ENCODE measurements around the gene ZNF516. TPM values are rescaled to one million over a fixed set of nuclear protein-coding genes. Genes with fewer than 3 reads are reported as not detected.

The ZNF516 gene
- total and polyA plus RNA-seq, 2 of the 13 experiments (the other 11 are each of a cell fraction or from before 2014, with no cell fraction given): 16.6 to 18.7 TPM

GRCh38 chr18:76456823-76457222 is 38.2 kb downstream of the ZNF516 start (continued):
- TF ChIP-seq CSRNP1 (CRISPR knock-in tag; IDR thresholded peaks at IDR 0.05) (no peak), JUN (CRISPR knock-in tag; IDR thresholded peaks at IDR 0.05) (no peak)

GRCh38 chr18:76456018-76456750 is 38.9 kb downstream of the ZNF516 start:
- Histone ChIP-seq H4K20me1 (ENCODE audit: insufficient read depth, low read length) (peaks cover 89% of the 10 kb centered on the region), H3K27ac (ENCODE audit: extremely low read length, insufficient read depth, low read length) (no peak overlapping the region), H3K36me3 (replicated peaks in 1 of 2; ENCODE audit: control insufficient read depth in 1 of 2, insufficient read depth in 2 of 2, low read length in 2 of 2) (peaks cover 1 to 22% of the 10 kb centered on the region in 2 experiments; a peak in 4 of 5 replicates), H3K27me3 (ENCODE audit: control insufficient read depth in 1 of 2, insufficient read depth in 2 of 2, low read length in 2 of 2) (no peaks in the 10 kb centered on the region), H3K4me1 (ENCODE audit: insufficient read depth, low read length) (peaks cover 55% of the 10 kb centered on the region), H3K9ac (ENCODE audit: insufficient read depth, low read depth, low read length) (no peak overlapping the region), H3K79me2 (ENCODE audit: insufficient read depth, low read length) (peaks cover 99% of the 10 kb centered on the region), H2AFZ (ENCODE audit: low read length) (no peak overlapping the region), H3K4me3 (replicated peaks in 1 of 3; ENCODE audit: insufficient read depth in 1 of 3, low read depth in 2 of 3, low read length in 3 of 3) (no peak overlapping the region), H3K4me2 (ENCODE audit: low read depth, low read length) (no peak overlapping the region), H3K9me3 (ENCODE audit: low read length) (no peaks in the 10 kb centered on the region)
- FAIRE-seq (no peak), ATAC-seq (no peak), DNase-seq (ENCODE audit: low spot score) (no peak)
- POLR2A ChIA-PET: no interaction called here
- no peak for TF ChIP-seq NFE2 (CRISPR knock-in tag; IDR thresholded peaks at IDR 0.05)
- TF ChIP-seq ZNF460 (CRISPR knock-in tag; IDR thresholded peaks at IDR 0.05; ENCODE audit: borderline replicate concordance): no peak
- no peak for TF ChIP-seq ZBTB14 (CRISPR knock-in tag; IDR thresholded peaks at IDR 0.05)
- no peak for TF ChIP-seq PITX1 (CRISPR knock-in tag; IDR thresholded peaks at IDR 0.05)
- no peak for TF ChIP-seq ZNF292 (CRISPR knock-in tag; IDR thresholded peaks at IDR 0.05; ENCODE audit: borderline replicate concordance, low read depth)
- no peak for TF ChIP-seq TEAD3 (CRISPR knock-in tag; optimal IDR thresholded peaks at IDR 0.05; ENCODE audit: borderline replicate concordance)
- TF ChIP-seq MYNN (CRISPR knock-in tag; IDR thresholded peaks at IDR 0.05; ENCODE audit: low read depth): no peak
- TF ChIP-seq ZMYM2 (CRISPR knock-in tag; IDR thresholded peaks at IDR 0.05): no peak
- no peak for TF ChIP-seq ATF7 (IDR thresholded peaks at IDR 0.05)
- TF ChIP-seq ATF7 (CRISPR knock-in tag; IDR thresholded peaks at IDR 0.05): no peak
- TF ChIP-seq REL (CRISPR knock-in tag; conservative IDR thresholded peaks at IDR 0.05): no peak
- TF ChIP-seq ZNF589 (CRISPR knock-in tag; conservative IDR thresholded peaks at IDR 0.05): no peak
- no peak for TF ChIP-seq CREM (IDR thresholded peaks at IDR 0.05)
- no peak for TF ChIP-seq CREM (CRISPR knock-in tag; IDR thresholded peaks at IDR 0.05)
- TF ChIP-seq HINFP (CRISPR knock-in tag; IDR thresholded peaks at IDR 0.05; ENCODE audit: low read depth): no peak
- no peak for TF ChIP-seq DNMT1 (CRISPR knock-in tag; IDR thresholded peaks at IDR 0.05)
- TF ChIP-seq ZBTB21 (CRISPR knock-in tag; IDR thresholded peaks at IDR 0.05): no peak
- CTCF ChIA-PET (ENCODE audit: low intra/inter-chr PET ratio, low total read pairs): no interaction called here
- 95% methylated on average over 16 of the region's 16 CpGs for WGBS (ENCODE audit: low lambda C conversion rate)
- BruUV-seq (replicated peaks): no TSS peak
- intact Hi-C loops (cut with micrococcal nuclease; ENCODE audit: unreplicated experiment) (no loop called here), in situ Hi-C loops (cut with HindIII; ENCODE audit: extremely low pct_ligation_motif_present, low pct_unique_long_range_greater_than_20kb) (no loop called here)
